Lung (tissue), 12 donors: ENCODE data around the gene GCK. TPM values are rescaled to one million over a fixed set of nuclear protein-coding genes. Genes with fewer than 3 reads are reported as not detected.

Experiments
- ATAC-seq: fragments of 200-7000 bp; cut with Tn5 transposase; one replicate; pipeline ENCODE4 v1.9.1; 2020; ENCODE audit warnings: moderate number of reproducible peaks; ENCODE audit not compliant: insufficient read depth, low FRiP score
- DNase-seq, 3 donors: peaks; one replicate each; pipeline ENCODE4 v3.0.0-alpha.2; 2013 to 2017
- H3K27ac ChIP-seq, 2 donors: one replicate each; pipeline ENCODE4 v1.5.1; 2013; ENCODE audit warnings: mild to moderate bottlenecking in 2 of 2, moderate library complexity in 2 of 2, control low read depth in 1 of 2, inconsistent platforms in 1 of 2, low read depth in 1 of 2, low read length in 1 of 2
- H3K27me3 ChIP-seq, 3 donors: one replicate each; pipeline ENCODE4 v1.5.1; 2013; ENCODE audit warnings: low read length in 2 of 3; ENCODE audit not compliant: control insufficient read depth in 3 of 3, insufficient read depth in 3 of 3
- H3K36me3 ChIP-seq, 4 donors: one replicate each; pipeline ENCODE4 v1.5.1; 2013; ENCODE audit warnings: low read length in 4 of 4, mild to moderate bottlenecking in 1 of 4, moderate library complexity in 1 of 4; ENCODE audit not compliant: control insufficient read depth in 4 of 4, insufficient read depth in 4 of 4
- H3K4me1 ChIP-seq, 5 donors: one replicate each; pipeline ENCODE4 v1.5.1; 2013; ENCODE audit warnings: low read length in 5 of 5, mild to moderate bottlenecking in 2 of 5, moderate library complexity in 1 of 5; ENCODE audit not compliant: control insufficient read depth in 5 of 5, insufficient read depth in 5 of 5
- H3K4me3 ChIP-seq: one replicate; pipeline ENCODE4 v1.5.1; 2013; ENCODE audit warnings: mild to moderate bottlenecking, control low read depth, moderate library complexity
- H3K9ac ChIP-seq, 2 donors: one replicate each; pipeline ENCODE4 v1.5.1; 2013; ENCODE audit warnings: low read length in 2 of 2, control low read depth in 1 of 2; ENCODE audit not compliant: insufficient read depth in 1 of 2
- H3K9me3 ChIP-seq, 4 donors: one replicate each; pipeline ENCODE4 v1.5.1; 2013; ENCODE audit warnings: low read length in 3 of 4, mild to moderate bottlenecking in 1 of 4, moderate library complexity in 1 of 4; ENCODE audit not compliant: control insufficient read depth in 4 of 4, insufficient read depth in 3 of 4
- CTCF ChIP-seq: IDR thresholded peaks from 2 replicates; pipeline ENCODE4 v1.5.1; 2012; ENCODE audit warnings: mild to moderate bottlenecking; ENCODE audit errors: control extremely low read depth, extremely low read depth
- WGBS, 2 donors: extraction: QIAGEN DNeasy Blood & Tissue Kit; methylation state at CpG; one replicate each; pipeline ENCODE4 v1.1.7; 2013; 5-methylcytosine and 5-hydroxymethylcytosine counted together
- polyA plus RNA-seq, 2 donors: library from polyadenylated mRNA; stranded (reverse); fragments of 200-250 nt; gene quantifications; one replicate each; pipeline ENCODE4 v1.2.1, GENCODE V29; 2013
- total RNA-seq, 2 donors: library from RNA; depleted of rRNA in 1 of 2; stranded (reverse); fragments of >200 nt in 1 of 2; gene quantifications; one replicate each; pipeline ENCODE4 v1.2.1, GENCODE V29; 2014 to 2021
- donor health status: control.
- donor health status: control.
- donor health status: Bipolar disorder and iron deficiency.
- donor health status: healthy.
- donor health status: DM: yes; HTN: yes; CAD: no.

Gene GCK
- total and polyA plus RNA-seq, 4 donors, result 0.25 to 1.1 (median 0.43) TPM

- 67 to 79% methylated on average over 5 of the region's 5 CpGs for WGBS, 2 donors
- Histone ChIP-seq H3K36me3 (no peaks in the 10 kb centered on the region), H3K4me3 (no peak overlapping the region), H3K27ac (no peak overlapping the region), H3K4me1 (peaks cover 0 to 13% (median 5%) of the 10 kb centered on the region in 5 donors), H3K27me3 (peaks cover 0 to 8% (median 0%) of the 10 kb centered on the region in 3 donors), H3K9ac (no peak overlapping the region), H3K9me3 (peaks cover 0 to 10% (median 2%) of the 10 kb centered on the region in 4 donors)
- TF ChIP-seq CTCF, result no peak
- DNase-seq (no peak), ATAC-seq (no peak)
Observed at GRCh38 chr7:44186736-44187135, 2.5 kb downstream of the GCK start.

- H3K27ac ChIP-seq, result no peak overlapping the region
- ATAC-seq (no peak), DNase-seq (no peak)
Observed at GRCh38 chr7:44185729-44186128, 3.5 kb downstream of the GCK start.

GRCh38 chr7:44184873-44185446 lies 4.3 kb downstream of the GCK start:
- Histone ChIP-seq H3K9me3 (peaks cover 0 to 11% (median 2%) of the 10 kb centered on the region in 4 donors), H3K36me3 (no peaks in the 10 kb centered on the region), H3K27me3 (peaks cover 0 to 5% (median 0%) of the 10 kb centered on the region in 3 donors), H3K9ac (no peak overlapping the region), H3K4me1 (peaks cover 0 to 13% (median 5%) of the 10 kb centered on the region in 5 donors), H3K4me3 (no peak overlapping the region), H3K27ac (no peak overlapping the region)
- no peak for ATAC-seq
- no peak for DNase-seq
- no peak for TF ChIP-seq CTCF
- WGBS, 2 donors, result 89 to 92% methylated on average over 2 of the region's 2 CpGs

More at GRCh38 chr7:44185729-44186128, 3.5 kb downstream of the GCK start:
- no peaks in the 10 kb centered on the region for H3K36me3 ChIP-seq
- H3K4me1 ChIP-seq, result peaks cover 0 to 13% (median 5%) of the 10 kb centered on the region in 5 donors
- peaks cover 0 to 11% (median 2%) of the 10 kb centered on the region in 4 donors for H3K9me3 ChIP-seq
- TF ChIP-seq CTCF, result no peak
- 81 to 88% methylated on average over 5 of the region's 5 CpGs for WGBS, 2 donors
- no peak overlapping the region for H3K9ac ChIP-seq
- no peak overlapping the region for H3K4me3 ChIP-seq
- peaks cover 0 to 5% (median 0%) of the 10 kb centered on the region in 3 donors for H3K27me3 ChIP-seq
